ENCODE data around the gene RNF212.

- no peak for TF ChIP-seq TOX (CRISPR knock-in tag; IDR thresholded peaks at IDR 0.05; ENCODE audit: borderline replicate concordance)
- no peak for TF ChIP-seq ZC3H10 (CRISPR knock-in tag; IDR thresholded peaks at IDR 0.05)
- no peak for TF ChIP-seq PATZ1 (CRISPR knock-in tag; IDR thresholded peaks at IDR 0.05; ENCODE audit: borderline replicate concordance)
- TF ChIP-seq TSHZ2 (CRISPR knock-in tag; IDR thresholded peaks at IDR 0.05): no peak
- TF ChIP-seq ZNF70 (CRISPR knock-in tag; IDR thresholded peaks at IDR 0.05): no peak
- no peak for TF ChIP-seq ZFP30 (CRISPR knock-in tag; IDR thresholded peaks at IDR 0.05)
- TF ChIP-seq CSRNP3 (CRISPR knock-in tag; IDR thresholded peaks at IDR 0.05): no peak
- no peak for TF ChIP-seq ZNF8 (CRISPR knock-in tag; IDR thresholded peaks at IDR 0.05)
- no peak for TF ChIP-seq ARNTL (CRISPR knock-in tag; IDR thresholded peaks at IDR 0.05; ENCODE audit: borderline replicate concordance, low read depth)
Observed at GRCh38 chr4:1022051-1022738, 91.2 kb downstream of the RNF212 start.
